Panc1 (cell line): ENCODE measurements around the gene THAP10. TPM values are rescaled to one million over a fixed set of nuclear protein-coding genes. Genes with fewer than 3 reads are reported as not detected.

ENCODE experiments used
- ATAC-seq: fragments of 200-7000 bp; cut with Tn5 transposase; 2 replicates; pipeline ENCODE4 v1.9.1; 2020; ENCODE audit warnings: mild to moderate bottlenecking, moderate library complexity
- BruUV-seq: library from RNA; stranded (reverse); fragments of 400-500 nt; replicated peaks from 2 replicates; lab custom pipeline; 2021; lab: Mats Ljungman, UMichigan
- CTCF ChIA-PET: fragments of 300-600 bp; sonication (Branson Sonifier 250); formaldehyde crosslinking; loops from one replicate; lab custom pipeline; 2022; ENCODE audit warnings: antibody characterized with exemption; lab: Charles Lee
- POLR2A ChIA-PET: fragments of 300-600 bp; sonication (Branson Sonifier 250); formaldehyde crosslinking; loops from one replicate; lab custom pipeline; 2022; ENCODE audit warnings: antibody characterized with exemption; lab: Charles Lee
- DNase-seq: peaks from one replicate; pipeline ENCODE4 v3.0.0-alpha.2; 2010; ENCODE audit warnings: low read depth, low spot score
- H3K27ac ChIP-seq: 2 replicates; pipeline ENCODE4 v1.5.1; 2011; ENCODE audit warnings: mild to moderate bottlenecking, low read length, inconsistent platforms
- H3K27me3 ChIP-seq: fragments of 200-500 bp; sonication (Bioruptor generic); 2 replicates; pipeline ENCODE4 v1.6.0; 2014; ENCODE audit warnings: low read length, inconsistent platforms; ENCODE audit not compliant: control insufficient read depth, insufficient read depth
- H3K36me3 ChIP-seq: fragments of 200-500 bp; sonication (Bioruptor generic); 2 replicates; pipeline ENCODE4 v1.5.1; 2014; ENCODE audit warnings: inconsistent platforms, mild to moderate bottlenecking, low read length, moderate library complexity; ENCODE audit not compliant: control insufficient read depth, insufficient read depth
- H3K4me1 ChIP-seq: 2 replicates; pipeline ENCODE4 v1.5.1; 2011; ENCODE audit warnings: inconsistent platforms, mild to moderate bottlenecking, low read length, moderate library complexity; ENCODE audit not compliant: control insufficient read depth, insufficient read depth
- H3K4me3 ChIP-seq, 2 experiments: 2 replicates each; pipeline ENCODE4 v1.5.1; 2011 to 2012; ENCODE audit warnings: low read depth in 2 of 2, low read length in 2 of 2, mild to moderate bottlenecking in 2 of 2, inconsistent platforms in 1 of 2, moderate library complexity in 1 of 2
- H3K9me3 ChIP-seq: fragments of 200-500 bp; sonication (Bioruptor generic); 2 replicates; pipeline ENCODE4 v1.5.1; 2014; ENCODE audit warnings: low read depth, mild to moderate bottlenecking, inconsistent platforms, low read length, moderate library complexity; ENCODE audit not compliant: control insufficient read depth, insufficient read depth
- CTCF ChIP-seq: fragments of 450-650 bp; IDR thresholded peaks from 2 replicates; pipeline ENCODE4 v1.5.1; 2017; ENCODE audit warnings: mild to moderate bottlenecking
- POLR2AphosphoS5 ChIP-seq: IDR thresholded peaks from 2 replicates; pipeline ENCODE4 v1.6.1; 2012; ENCODE audit warnings: mild to moderate bottlenecking, low read depth, low read length, moderate library complexity
- REST ChIP-seq, 2 experiments: IDR thresholded peaks; 2 replicates each; pipeline ENCODE4 v1.6.1; 2011 to 2012; ENCODE audit warnings: low read depth in 2 of 2, control low read depth in 1 of 2, low read length in 1 of 2, mild to moderate bottlenecking in 1 of 2, moderate library complexity in 1 of 2; ENCODE audit not compliant: insufficient read depth in 1 of 2
- SIN3A ChIP-seq: IDR thresholded peaks from 2 replicates; pipeline ENCODE4 v1.6.1; 2012; ENCODE audit warnings: low read depth, mild to moderate bottlenecking, low read length, moderate library complexity, borderline replicate concordance; ENCODE audit not compliant: insufficient read depth
- TCF7L2 ChIP-seq: IDR thresholded peaks from 2 replicates; pipeline ENCODE4 v1.6.1; 2011; ENCODE audit warnings: mild to moderate bottlenecking, low read depth, low read length, inconsistent platforms
- in situ Hi-C: cut with HindIII; loops from 2 replicates; pipeline ENCODE4 v1.10.0; 2016; ENCODE audit warnings: low sequenced_read_pairs, low pct_unique_long_range_greater_than_20kb
- intact Hi-C: fragments of 100-400 bp; cut with micrococcal nuclease; formaldehyde crosslinking; loops from one replicate; pipeline ENCODE4 v1.10.0; 2022; ENCODE audit not compliant: unreplicated experiment
- total RNA-seq: library from RNA; stranded (reverse); gene quantifications from one replicate; pipeline ENCODE4 v1.2.1, GENCODE V29; 2021; ENCODE audit not compliant: unreplicated experiment

THAP10 gene
- total RNA-seq, 1 experiment from 2014 or later = 6.7 TPM

- in situ Hi-C loops = no loop called here
- ATAC-seq (0 out of 2 replicates have a peak, but pooled peaks have one; percentile 45), DNase-seq (no peak)
- H3K4me1 ChIP-seq = no peaks in the 10 kb centered on the region
- no TSS peak for BruUV-seq
- ChIA-PET POLR2A (interaction anchor here (0.6 kb wide), 1 partner anchor 46 kb away, joined by 6 read pairs; the partner anchor contains the start of gene THAP10), CTCF (no interaction called here)
- no peak overlapping the region for H3K4me3 ChIP-seq
- H3K27ac ChIP-seq = no peak overlapping the region
- no peaks in the 10 kb centered on the region; the same call in none of the 2 replicates for H3K36me3 ChIP-seq
- TF ChIP-seq REST (IDR thresholded peaks at IDR 0.05; ENCODE audit: insufficient read depth in 1 of 2, low read depth in 2 of 2, low read length in 1 of 2) (no peak), CTCF (no peak), POLR2AphosphoS5 (no peak), TCF7L2 (no peak), SIN3A (no peak)
- intact Hi-C loops = no loop called here
- no peaks in the 10 kb centered on the region for H3K9me3 ChIP-seq
- H3K27me3 ChIP-seq = no peaks in the 10 kb centered on the region
These were observed 46.5 kb downstream of the THAP10 start for GRCh38 chr15:70845602-70846360.

- no peak for TF ChIP-seq POLR2AphosphoS5
- no peak for TF ChIP-seq CTCF
- no peak overlapping the region for H3K27ac ChIP-seq
- H3K27me3 ChIP-seq = no peaks in the 10 kb centered on the region
- in situ Hi-C loops = no loop called here
- ChIA-PET POLR2A (no interaction called here), CTCF (no interaction called here)
- no peaks in the 10 kb centered on the region for H3K9me3 ChIP-seq
- DNase-seq (no peak), ATAC-seq (no peak)
- no TSS peak for BruUV-seq
- intact Hi-C loops = no loop called here
- no peak overlapping the region for H3K4me3 ChIP-seq
- H3K4me1 ChIP-seq = peaks cover 11% of the 10 kb centered on the region
- H3K36me3 ChIP-seq = no peaks in the 10 kb centered on the region; the same call in 1 of the 2 replicates
These were observed 54.8 kb downstream of the THAP10 start for GRCh38 chr15:70837476-70837875.
